ENCODE results near the gene DRC7. TPM values are rescaled to one million over a fixed set of nuclear protein-coding genes. Genes with fewer than 3 reads are reported as not detected.

DRC7 gene
- total RNA-seq, 2 experiments from 2014 or later, result not detected

DNA sequence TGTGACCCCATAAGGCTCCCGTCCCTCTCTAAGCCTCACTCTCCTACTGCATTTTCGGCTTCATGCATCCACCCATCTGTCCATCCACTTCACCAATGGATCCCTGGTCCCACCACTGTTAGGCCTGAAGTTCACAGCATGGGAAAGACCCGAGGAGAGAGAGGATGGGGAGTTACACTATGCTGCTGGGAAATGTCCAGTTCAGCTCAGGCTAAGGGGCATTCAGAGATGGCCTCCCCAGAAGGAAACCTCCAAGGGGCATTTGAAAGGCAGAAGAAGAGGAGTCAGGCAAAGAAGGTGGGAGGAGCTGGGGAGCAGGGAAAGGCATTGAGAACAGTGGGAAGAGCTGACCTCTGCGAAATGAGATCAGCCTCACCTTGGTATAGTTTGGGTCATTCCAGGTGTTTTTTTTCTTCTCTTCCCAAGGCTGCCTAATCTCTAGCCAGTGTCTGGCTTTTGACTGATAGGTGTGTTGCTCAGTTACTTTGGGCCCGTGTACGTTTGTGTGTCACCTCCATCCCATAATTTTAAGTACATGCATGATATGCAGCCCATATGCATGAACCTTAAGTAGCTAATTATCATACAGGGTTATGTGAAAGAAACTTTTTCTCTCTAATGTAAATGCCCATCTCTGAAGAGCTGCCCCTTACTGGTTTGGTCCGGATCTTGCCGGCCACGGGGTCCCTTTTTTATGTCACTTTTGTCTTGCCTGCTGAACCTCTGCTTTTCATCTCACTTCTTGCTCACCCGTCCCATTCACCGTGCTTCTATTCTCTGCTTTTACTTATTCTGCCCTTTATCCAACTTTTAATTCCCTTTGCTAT lies 11.6 kb upstream of the DRC7 start:
- ChIA-PET CTCF (no interaction called here), POLR2A (interaction anchor here (0.5 kb wide), 1 partner anchor 11 kb away, joined by 4 read pairs; no protein-coding TSS in a partner anchor)
- H3K27ac Mint-ChIP-seq, result no peak overlapping the region
- intact Hi-C loops (cut with micrococcal nuclease), result no loop called here
- no peaks in the 10 kb centered on the region for H3K36me3 Mint-ChIP-seq
- H3K4me3 Mint-ChIP-seq, result no peak overlapping the region
- H3K27me3 Mint-ChIP-seq, result no peaks in the 10 kb centered on the region
- no peak for DNase-seq
- no peaks in the 10 kb centered on the region for H3K9me3 Mint-ChIP-seq
- no peaks in the 10 kb centered on the region for H3K4me1 Mint-ChIP-seq (ENCODE audit: low read depth)

DNA sequence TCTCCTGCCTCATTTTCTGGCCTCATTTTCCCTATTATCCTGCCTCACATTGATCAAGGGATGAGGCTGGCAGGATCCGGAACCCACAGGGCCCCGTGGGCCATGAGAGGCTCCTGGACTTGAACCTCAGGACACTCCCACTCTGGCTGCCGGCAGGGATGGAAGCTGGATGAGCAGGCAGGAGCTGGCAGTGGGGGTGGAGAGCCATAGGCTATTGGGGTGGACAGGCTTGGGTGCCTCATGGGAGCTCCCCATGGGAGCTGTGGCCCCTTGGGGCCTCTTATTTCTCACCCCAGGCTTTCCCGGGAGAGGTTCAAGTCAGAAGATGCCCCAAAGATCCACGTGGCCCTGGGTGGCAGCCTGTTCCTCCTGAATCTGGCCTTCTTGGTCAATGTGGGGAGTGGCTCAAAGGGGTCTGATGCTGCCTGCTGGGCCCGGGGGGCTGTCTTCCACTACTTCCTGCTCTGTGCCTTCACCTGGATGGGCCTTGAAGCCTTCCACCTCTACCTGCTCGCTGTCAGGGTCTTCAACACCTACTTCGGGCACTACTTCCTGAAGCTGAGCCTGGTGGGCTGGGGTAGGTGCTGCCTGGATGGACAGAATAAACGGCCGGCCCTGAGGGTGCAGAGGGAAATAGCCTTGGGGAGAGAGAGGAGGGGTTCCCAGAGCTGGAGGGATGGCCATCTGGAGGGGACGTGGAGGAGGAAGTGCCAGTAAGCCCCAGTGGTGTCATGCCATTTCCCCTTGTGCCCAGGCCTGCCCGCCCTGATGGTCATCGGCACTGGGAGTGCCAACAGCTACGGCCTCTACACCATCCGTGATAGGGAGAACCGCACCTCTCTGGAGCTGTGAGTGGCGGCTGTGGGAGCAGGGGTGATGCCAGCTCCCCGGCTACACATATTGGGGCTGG lies 10.7 kb upstream of the DRC7 start:
- ChIA-PET CTCF (no interaction called here), POLR2A (interaction anchor here (0.5 kb wide), 1 partner anchor 12 kb away, joined by 4 read pairs; no protein-coding TSS in a partner anchor)
- Mint-ChIP-seq H3K4me3 (no peak overlapping the region), H3K36me3 (no peaks in the 10 kb centered on the region), H3K27me3 (no peaks in the 10 kb centered on the region), H3K9me3 (no peaks in the 10 kb centered on the region), H3K27ac (no peak overlapping the region), H3K4me1 (ENCODE audit: low read depth) (no peaks in the 10 kb centered on the region)
- DNase-seq, result no peak
- intact Hi-C loops (cut with micrococcal nuclease), result no loop called here

DNA sequence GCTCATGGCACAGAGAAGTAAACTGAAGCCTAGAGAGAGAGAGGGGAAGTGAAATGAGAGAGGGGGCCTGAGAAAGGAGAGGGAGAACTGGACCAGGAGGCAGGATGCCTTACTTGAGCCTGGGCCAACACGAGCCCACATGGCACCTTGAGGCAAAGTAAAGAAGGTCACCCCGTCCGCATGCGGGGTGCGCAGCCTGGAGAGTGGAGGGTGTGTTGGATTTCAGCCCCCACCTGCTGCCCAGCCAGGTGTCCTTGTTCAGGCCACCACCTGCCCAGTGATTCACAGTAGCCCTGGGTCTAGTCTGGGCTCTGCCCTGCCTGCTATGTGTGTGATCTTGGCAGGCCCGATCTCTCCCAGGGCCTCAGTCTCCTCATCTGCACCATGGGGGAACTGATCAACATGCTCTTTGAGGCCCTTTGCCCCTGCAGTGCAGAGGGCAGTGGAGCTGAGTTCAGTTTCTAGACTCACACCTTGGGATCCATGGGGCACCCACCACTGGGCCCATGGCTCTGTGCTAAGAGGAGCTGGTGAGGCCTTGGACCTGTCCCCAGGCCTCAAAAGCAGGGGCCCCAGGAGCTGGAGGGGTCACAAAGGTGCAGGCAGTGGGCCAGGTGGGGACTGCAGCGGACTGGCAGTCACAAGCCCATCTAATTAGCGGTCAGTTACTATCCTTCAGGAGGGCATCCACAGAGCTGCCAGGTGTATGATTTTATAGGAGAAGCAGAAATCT lies 9.8 kb upstream of the DRC7 start:
- ChIA-PET CTCF (no interaction called here), POLR2A (no interaction called here)
- H3K36me3 Mint-ChIP-seq, result no peaks in the 10 kb centered on the region
- H3K27me3 Mint-ChIP-seq, result no peaks in the 10 kb centered on the region
- H3K9me3 Mint-ChIP-seq, result no peaks in the 10 kb centered on the region
- H3K27ac Mint-ChIP-seq, result no peak overlapping the region
- H3K4me3 Mint-ChIP-seq, result no peak overlapping the region
- intact Hi-C loops (cut with micrococcal nuclease), result no loop called here
- H3K4me1 Mint-ChIP-seq (ENCODE audit: low read depth), result peaks cover 7% of the 10 kb centered on the region
- no peak for DNase-seq

DNA sequence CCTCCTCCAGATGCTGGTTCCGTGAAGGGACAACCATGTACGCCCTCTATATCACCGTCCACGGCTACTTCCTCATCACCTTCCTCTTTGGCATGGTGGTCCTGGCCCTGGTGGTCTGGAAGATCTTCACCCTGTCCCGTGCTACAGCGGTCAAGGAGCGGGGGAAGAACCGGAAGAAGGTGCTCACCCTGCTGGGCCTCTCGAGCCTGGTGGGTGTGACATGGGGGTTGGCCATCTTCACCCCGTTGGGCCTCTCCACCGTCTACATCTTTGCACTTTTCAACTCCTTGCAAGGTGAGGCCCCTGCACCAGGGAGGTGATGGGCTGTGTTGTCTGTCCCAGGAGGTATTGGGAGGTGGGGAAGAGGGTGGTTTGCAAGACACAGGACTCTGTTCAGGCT lies 9.0 kb upstream of the DRC7 start:
- no peak for DNase-seq
- Mint-ChIP-seq H3K4me1 (ENCODE audit: low read depth) (peaks cover 11% of the 10 kb centered on the region), H3K27ac (no peak overlapping the region), H3K36me3 (no peaks in the 10 kb centered on the region), H3K9me3 (no peaks in the 10 kb centered on the region), H3K27me3 (no peaks in the 10 kb centered on the region), H3K4me3 (no peak overlapping the region)
- ChIA-PET POLR2A (no interaction called here), CTCF (no interaction called here)
- intact Hi-C loops (cut with micrococcal nuclease), result no loop called here

DNA sequence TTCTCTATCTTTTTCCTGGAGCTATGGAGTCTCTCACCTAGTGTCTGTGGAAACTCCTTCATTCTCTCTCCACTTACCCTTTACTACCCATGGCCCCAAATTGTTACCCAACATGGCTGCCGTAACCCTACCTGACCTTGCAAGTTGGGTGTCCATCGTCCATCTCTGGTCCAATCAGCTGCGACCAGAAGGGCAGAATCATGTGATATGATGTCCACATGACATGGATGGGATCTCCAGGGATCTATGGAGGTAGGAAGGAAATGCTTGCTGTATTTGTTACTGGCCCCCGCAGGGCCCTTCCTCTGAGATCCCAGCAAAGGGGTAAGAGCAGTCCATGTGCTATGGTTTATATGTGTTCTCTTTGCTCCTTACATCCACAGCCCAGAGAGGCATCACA lies 8.0 kb upstream of the DRC7 start:
- ChIA-PET CTCF (no interaction called here), POLR2A (no interaction called here)
- Mint-ChIP-seq H3K27me3 (no peaks in the 10 kb centered on the region), H3K4me1 (ENCODE audit: low read depth) (peaks cover 11% of the 10 kb centered on the region), H3K27ac (no peak overlapping the region), H3K4me3 (no peak overlapping the region), H3K9me3 (no peaks in the 10 kb centered on the region), H3K36me3 (no peaks in the 10 kb centered on the region)
- intact Hi-C loops (cut with micrococcal nuclease), result no loop called here
- no peak for DNase-seq

DNA sequence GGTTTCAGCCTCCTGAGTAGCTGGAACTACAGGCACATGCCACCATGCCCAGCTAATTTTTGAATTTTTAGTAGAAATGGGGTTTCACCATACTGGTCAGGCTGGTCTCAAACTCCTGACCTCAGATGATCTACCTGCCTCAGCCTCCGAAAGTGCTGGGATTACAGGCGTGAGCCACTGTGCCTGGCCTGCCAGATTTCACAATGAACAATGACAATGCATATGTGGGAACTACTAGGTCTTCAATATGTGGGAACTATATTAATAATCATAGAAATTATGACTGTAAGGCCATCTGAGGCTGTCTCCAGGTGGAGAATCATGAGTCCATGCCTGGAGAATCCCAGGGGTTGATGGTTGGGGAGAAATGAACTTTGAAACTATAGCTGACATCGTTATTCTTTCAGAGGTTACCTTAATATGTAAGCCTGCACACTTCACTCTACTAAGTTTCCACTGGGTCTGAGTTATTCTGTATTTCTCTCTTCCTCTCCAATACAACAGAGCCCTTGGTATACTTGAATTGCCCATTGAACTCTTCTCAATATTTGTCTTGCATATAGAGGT lies 7.2 kb upstream of the DRC7 start:
- Mint-ChIP-seq H3K36me3 (no peaks in the 10 kb centered on the region), H3K4me3 (no peak overlapping the region), H3K27ac (no peak overlapping the region), H3K9me3 (no peaks in the 10 kb centered on the region), H3K4me1 (ENCODE audit: low read depth) (peaks cover 11% of the 10 kb centered on the region), H3K27me3 (no peaks in the 10 kb centered on the region)
- POLR2A ChIA-PET, result no interaction called here
- intact Hi-C loops (cut with micrococcal nuclease), result no loop called here
- no peak for DNase-seq
- CTCF ChIA-PET, result no interaction called here

DNA sequence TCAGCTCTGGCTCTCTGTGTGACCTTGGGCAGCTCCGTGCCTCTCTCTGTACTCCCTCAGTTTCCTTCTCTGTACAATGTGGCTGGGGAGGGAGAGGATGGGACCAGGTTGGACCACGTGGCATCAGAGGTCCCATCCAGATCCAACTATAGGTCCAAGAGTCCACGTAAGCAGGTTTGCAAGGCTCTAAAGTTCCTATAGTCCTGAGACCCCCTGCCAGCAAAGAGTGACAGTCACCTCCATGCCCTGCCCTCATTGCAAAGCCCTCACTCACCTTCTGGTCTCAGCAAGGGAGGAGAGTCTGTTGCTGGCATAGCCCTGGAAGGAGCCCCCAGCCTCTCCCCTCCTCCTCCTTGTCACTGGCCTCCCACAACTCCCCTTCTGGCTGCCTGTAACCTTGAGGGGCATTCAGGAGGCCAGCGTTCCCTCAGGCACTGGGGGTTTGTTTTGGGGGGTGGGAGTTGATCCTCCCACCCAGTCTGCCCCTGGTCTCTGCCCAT lies 6.1 kb upstream of the DRC7 start:
- Mint-ChIP-seq H3K4me3 (no peak overlapping the region), H3K4me1 (ENCODE audit: low read depth) (peaks cover 11% of the 10 kb centered on the region), H3K27ac (no peak overlapping the region), H3K9me3 (no peaks in the 10 kb centered on the region), H3K27me3 (no peaks in the 10 kb centered on the region), H3K36me3 (no peaks in the 10 kb centered on the region)
- intact Hi-C loops (cut with micrococcal nuclease), result no loop called here
- ChIA-PET CTCF (no interaction called here), POLR2A (no interaction called here)
- no peak for DNase-seq

DNA sequence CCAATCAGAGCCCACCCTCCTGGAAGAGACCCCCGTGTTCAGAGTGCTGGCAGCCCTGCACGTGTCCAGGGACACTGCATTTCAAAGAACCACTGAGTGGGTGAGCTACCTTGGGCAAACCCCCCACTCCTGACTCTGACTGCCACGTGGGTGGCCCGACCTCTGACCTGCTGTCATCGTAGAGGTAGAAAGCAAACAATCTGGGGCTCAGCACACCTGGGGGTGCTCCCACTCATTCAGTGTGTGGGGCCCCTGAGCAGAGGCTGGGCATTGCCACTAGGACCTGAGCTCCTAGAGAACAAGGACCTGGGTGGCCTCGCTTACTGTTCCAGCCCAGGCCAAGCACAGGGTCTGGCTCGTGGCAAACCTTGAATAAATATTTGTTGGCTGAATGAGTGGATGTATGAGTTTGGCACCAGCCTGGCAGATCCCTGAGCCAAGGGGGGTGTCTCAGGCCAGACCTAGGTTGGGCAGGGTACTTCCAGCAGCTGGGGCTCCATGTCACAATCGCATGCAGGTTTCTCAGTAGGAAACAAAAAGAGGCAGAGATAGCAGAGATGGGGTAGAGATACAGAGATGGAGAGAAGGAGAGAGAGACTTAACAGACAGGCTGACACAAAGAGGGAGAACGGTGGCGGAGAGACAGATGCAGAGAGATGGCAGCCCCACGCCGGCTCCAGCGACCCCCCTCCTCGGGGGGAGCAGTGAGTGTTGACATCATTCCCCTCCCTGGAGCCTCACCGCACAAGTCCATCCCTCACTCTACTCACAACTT lies 5.4 kb upstream of the DRC7 start:
- ChIA-PET CTCF (no interaction called here), POLR2A (no interaction called here)
- DNase-seq, result no peak
- Mint-ChIP-seq H3K4me1 (ENCODE audit: low read depth) (peaks cover 11% of the 10 kb centered on the region), H3K4me3 (no peak overlapping the region), H3K9me3 (no peaks in the 10 kb centered on the region), H3K27ac (no peak overlapping the region), H3K27me3 (no peaks in the 10 kb centered on the region), H3K36me3 (no peaks in the 10 kb centered on the region)
- intact Hi-C loops (cut with micrococcal nuclease), result no loop called here

DNA sequence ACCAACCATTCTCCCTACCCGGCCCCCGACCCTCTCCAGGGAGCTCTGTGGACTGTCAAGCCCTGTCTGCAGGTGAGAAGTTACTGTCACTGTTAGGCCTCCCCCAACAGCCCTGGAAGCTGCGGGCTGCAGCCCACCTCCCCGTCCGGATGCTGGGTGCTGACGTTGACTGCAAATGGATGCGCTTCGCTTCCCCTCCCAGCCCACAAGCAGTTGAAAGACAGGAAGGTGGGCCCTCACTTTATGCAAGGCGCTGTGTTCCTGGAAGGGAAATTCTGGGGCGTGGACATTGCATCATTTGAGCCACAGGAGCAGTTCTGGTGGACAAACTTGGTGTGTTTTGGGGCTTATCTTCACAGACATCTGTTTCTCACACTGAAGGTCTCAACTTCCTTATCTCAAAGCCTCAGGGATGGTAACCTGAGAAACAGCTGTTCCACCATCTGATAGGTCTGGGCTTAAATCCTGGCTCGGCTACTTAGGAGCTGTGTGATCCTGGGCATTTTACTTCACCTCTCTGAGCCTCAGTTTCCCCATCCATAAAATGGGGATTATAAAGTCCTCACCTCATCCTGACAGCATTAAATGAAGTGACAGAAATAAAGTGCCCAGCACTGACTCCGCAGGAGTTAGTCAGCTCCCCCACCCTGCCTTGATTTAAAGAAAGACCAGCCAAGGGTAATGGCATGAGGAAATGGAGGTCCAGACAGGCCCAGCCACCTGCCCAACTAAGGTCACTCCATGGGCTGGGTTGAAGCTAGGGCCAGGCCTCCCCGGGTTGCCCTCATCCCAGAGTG lies 4.6 kb upstream of the DRC7 start:
- H3K9me3 Mint-ChIP-seq, result no peaks in the 10 kb centered on the region
- ChIA-PET POLR2A (no interaction called here), CTCF (no interaction called here)
- peaks cover 14% of the 10 kb centered on the region for H3K4me1 Mint-ChIP-seq (ENCODE audit: low read depth)
- H3K27ac Mint-ChIP-seq, result no peak overlapping the region
- DNase-seq, result peak; percentile 45
- no peak overlapping the region for H3K4me3 Mint-ChIP-seq
- no peaks in the 10 kb centered on the region for H3K36me3 Mint-ChIP-seq
- no peaks in the 10 kb centered on the region for H3K27me3 Mint-ChIP-seq
- intact Hi-C loops (cut with micrococcal nuclease), result no loop called here

DNA sequence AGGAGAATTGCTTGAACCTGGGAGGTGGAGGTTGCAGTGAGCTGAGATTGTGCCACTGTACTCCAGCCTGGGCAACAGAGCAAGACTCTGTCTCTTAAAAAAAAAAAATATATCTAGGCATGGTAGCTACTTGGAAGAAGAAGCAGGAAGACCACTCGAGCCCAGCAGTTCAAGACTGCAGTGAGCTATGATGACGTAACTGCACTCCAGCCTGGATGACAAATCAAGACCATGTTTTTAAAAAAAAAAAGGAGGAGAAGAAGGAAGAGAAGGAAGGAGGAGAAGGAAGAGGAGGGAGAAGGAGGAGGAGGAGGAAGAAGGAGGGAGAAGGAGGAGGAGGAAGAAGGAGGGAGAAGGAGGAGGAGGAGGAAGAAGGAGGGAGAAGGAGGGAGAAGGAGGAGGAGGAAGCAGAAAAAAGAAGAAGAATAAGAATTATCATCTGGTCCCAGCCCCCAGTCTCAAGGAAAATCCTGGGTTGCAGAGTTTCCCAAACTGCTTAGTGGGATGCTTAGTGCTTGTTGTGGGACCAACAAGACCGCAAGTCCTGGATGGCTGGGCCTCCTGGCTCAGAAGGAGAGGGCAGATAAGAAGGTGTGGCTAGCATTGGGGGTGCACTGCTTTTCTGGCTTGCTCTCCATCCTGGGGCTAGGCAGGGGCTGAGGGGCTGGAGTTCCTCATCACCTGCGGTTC lies 3.7 kb upstream of the DRC7 start:
- Mint-ChIP-seq H3K27ac (no peak overlapping the region), H3K27me3 (no peaks in the 10 kb centered on the region), H3K9me3 (no peaks in the 10 kb centered on the region), H3K4me1 (ENCODE audit: low read depth) (peaks cover 14% of the 10 kb centered on the region), H3K36me3 (no peaks in the 10 kb centered on the region), H3K4me3 (no peak overlapping the region)
- CTCF ChIA-PET, result no interaction called here
- POLR2A ChIA-PET, result no interaction called here
- DNase-seq, result no peak
- intact Hi-C loops (cut with micrococcal nuclease), result no loop called here

DNA sequence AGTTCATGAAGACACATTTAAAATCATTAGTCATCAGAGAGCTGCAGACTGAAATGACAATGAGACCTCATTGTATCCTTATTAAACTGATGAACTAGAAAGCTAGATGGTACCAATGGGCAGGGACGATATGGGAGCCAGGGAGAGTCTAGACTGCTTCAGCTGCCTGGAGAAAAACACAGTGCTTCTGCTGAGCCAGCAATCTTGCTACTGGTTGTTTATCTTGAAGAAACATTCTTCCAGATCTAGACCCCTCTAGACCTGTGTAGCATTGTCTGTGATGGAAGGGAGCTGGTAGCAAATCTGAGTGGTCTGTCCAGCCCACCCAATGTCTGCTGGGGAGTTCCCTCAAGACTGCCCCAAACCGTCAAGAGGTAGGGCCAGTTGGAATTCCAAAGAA lies 2.0 kb upstream of the DRC7 start:
- CTCF ChIA-PET, result no interaction called here
- POLR2A ChIA-PET, result no interaction called here

More for the DNA sequence above, 2.0 kb upstream of the DRC7 start:
- intact Hi-C loops (cut with micrococcal nuclease), result no loop called here
- H3K27ac Mint-ChIP-seq, result no peak overlapping the region
- H3K4me1 Mint-ChIP-seq (ENCODE audit: low read depth), result peaks cover 14% of the 10 kb centered on the region
- H3K9me3 Mint-ChIP-seq, result no peaks in the 10 kb centered on the region
- no peaks in the 10 kb centered on the region for H3K27me3 Mint-ChIP-seq
- DNase-seq, result no peak
- H3K4me3 Mint-ChIP-seq, result no peak overlapping the region
- H3K36me3 Mint-ChIP-seq, result no peaks in the 10 kb centered on the region

All from activated CD4-positive, alpha-beta memory T cell treated with anti-CD3 and anti-CD28 coated beads for 36 hours (primary cell).